Activated T-cell treated with anti-CD3 and anti-CD28 coated beads, Interleukin-2, amount 50 U/mL, for 4 hours (primary cell): ENCODE results near the gene TBX18. TPM values are rescaled to one million over a fixed set of nuclear protein-coding genes. Genes with fewer than 3 reads are reported as not detected.
A peak's percentile ranks its signal among the peaks of the same experiment; 100 is the strongest.

Experiments used
- ATAC-seq, 2 donors: fragments of 200-7000 bp; cut with Tn5 transposase; one replicate each; pipeline ENCODE4 v1.10.0; 2021
- DNase-seq: peaks from one replicate; pipeline ENCODE4 v3.0.0-alpha.2; 2020
- H3K27me3 Mint-ChIP-seq: one replicate; pipeline ENCODE4 v1.8.0; 2021; ENCODE audit warnings: low read depth, mixed read lengths
- H3K36me3 Mint-ChIP-seq: one replicate; pipeline ENCODE4 v1.8.0; 2022; ENCODE audit warnings: mixed read lengths; ENCODE audit not compliant: insufficient read depth
- H3K4me1 Mint-ChIP-seq: one replicate; pipeline ENCODE4 v1.8.0; 2021; ENCODE audit warnings: low read depth, mixed read lengths
- H3K4me3 Mint-ChIP-seq: one replicate; pipeline ENCODE4 v1.8.0; 2021; ENCODE audit warnings: mild to moderate bottlenecking, moderate library complexity, mixed read lengths
- H3K9me3 Mint-ChIP-seq: one replicate; pipeline ENCODE4 v1.8.0; 2021; ENCODE audit warnings: mixed read lengths
- total RNA-seq, 3 donors: library from RNA; stranded (reverse); gene quantifications; one replicate each; pipeline ENCODE4 v1.2.1, GENCODE V29; 2021

The TBX18 gene
- total RNA-seq, 3 donors from 2014 or later: not detected

DNA sequence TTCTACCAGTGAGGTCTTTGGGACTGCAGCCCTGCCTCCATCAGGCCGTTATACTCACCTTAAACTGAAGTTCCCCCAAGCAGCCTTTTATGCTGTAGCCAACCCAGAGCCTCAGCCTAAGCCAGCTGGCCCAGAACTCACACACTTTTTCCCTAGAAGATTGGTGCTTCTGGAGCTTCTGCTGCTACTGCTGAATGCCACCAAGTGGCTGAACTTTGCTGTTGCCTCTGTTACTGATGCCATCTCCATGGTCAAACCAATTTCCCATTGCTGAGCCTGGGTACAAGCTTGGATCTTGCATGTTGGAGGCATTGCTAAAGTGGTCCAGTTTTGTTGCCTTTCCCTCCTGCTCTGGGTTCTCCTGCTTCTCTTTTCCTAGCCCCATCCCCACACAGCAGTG, 15.0 kb upstream of the TBX18 start:
- no peaks in the 10 kb centered on the region for H3K4me1 Mint-ChIP-seq

DNA sequence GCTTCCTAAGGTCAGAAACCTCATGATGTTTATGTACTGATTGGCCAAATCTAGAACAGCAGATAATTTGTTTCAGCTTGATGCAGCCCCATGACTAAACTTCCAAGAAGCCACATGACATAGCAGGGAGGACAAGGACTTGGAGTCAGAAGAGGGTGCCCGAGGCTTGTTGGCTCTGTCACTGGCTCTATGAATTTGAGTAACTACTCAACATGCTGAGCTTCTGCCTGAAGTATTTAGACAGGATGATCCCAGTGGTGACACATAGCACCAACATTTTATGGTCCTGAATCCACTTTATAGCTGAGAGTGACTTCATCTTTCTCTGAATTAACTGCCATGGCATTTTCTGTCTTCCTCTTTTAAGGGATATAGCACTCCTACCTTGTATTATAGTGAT, 13.5 kb upstream of the TBX18 start:
- Mint-ChIP-seq H3K4me3 (no peak overlapping the region), H3K9me3 (no peaks in the 10 kb centered on the region), H3K27me3 (peaks cover 41% of the 10 kb centered on the region), H3K36me3 (no peaks in the 10 kb centered on the region), H3K4me1 (peaks cover 2% of the 10 kb centered on the region)
- DNase-seq (no peak), ATAC-seq (no peak)

More for the DNA sequence above, 15.0 kb upstream of the TBX18 start:
- no peak overlapping the region for H3K4me3 Mint-ChIP-seq
- DNase-seq (no peak), ATAC-seq (no peak)
- no peaks in the 10 kb centered on the region for H3K9me3 Mint-ChIP-seq
- H3K36me3 Mint-ChIP-seq: no peaks in the 10 kb centered on the region
- peaks cover 30% of the 10 kb centered on the region for H3K27me3 Mint-ChIP-seq

DNA sequence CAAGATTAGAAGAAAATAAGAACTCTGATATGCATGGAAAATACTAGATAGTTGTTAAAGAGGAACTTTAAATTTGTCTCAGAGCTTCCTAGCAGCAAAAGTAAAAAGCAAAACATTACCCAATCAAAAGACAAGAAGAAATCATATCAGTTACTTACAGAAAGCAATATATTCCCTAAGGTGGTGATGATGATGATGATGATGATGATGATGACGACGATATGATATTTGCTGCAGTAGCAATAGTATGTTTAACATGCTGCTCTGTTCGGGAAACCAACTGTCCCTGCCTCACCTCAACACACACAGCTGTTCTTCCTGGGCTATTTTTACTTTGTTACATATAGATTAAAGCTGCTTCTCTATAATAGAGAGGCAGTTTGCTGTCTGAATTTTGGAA, 12.0 kb upstream of the TBX18 start:
- Mint-ChIP-seq H3K36me3 (no peaks in the 10 kb centered on the region), H3K27me3 (peaks cover 51% of the 10 kb centered on the region), H3K4me1 (peaks cover 2% of the 10 kb centered on the region), H3K9me3 (peaks cover 4% of the 10 kb centered on the region), H3K4me3 (no peak overlapping the region)
- DNase-seq (no peak), ATAC-seq (no peak)

DNA sequence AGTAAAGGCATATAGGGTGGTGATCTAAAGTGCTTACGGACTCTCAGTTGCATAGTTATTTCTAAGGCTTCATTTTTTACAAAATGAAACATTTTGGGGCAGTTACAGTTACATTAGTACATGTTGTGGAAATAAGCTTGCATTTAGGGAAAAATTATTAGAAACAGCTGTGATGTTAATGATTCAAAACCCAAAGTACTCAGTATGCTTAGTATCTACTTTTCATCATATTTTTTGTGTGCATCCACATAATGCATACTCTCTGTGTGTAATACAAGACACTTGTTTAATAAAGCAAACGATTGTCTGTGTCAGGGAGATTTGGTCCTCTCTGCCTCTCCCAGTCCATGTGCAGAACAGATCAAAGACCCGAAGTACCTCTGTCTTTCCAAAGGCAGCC, 11.4 kb upstream of the TBX18 start:
- H3K4me1 Mint-ChIP-seq: peaks cover 2% of the 10 kb centered on the region
- H3K27me3 Mint-ChIP-seq: peaks cover 57% of the 10 kb centered on the region
- H3K9me3 Mint-ChIP-seq: peaks cover 4% of the 10 kb centered on the region
- no peaks in the 10 kb centered on the region for H3K36me3 Mint-ChIP-seq
- ATAC-seq: no peak
- H3K4me3 Mint-ChIP-seq: no peak overlapping the region
- DNase-seq: no peak

DNA sequence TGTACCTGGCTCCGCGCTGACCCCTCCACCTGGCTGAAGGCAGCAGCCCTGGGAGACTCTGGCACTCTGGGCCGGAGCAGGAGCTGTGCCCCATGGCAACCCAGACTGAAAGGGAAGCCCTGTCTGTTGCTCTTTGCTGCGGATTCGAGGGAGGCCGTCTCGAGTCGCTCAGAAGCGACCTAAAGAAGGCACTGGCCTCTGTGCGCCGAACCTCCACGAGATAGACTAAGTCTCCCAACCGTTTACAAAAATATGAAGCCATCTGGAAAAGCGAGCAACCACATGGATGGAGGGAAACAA, 10.5 kb upstream of the TBX18 start:
- ATAC-seq (no peak), DNase-seq (no peak)
- H3K4me3 Mint-ChIP-seq: no peak overlapping the region
- H3K36me3 Mint-ChIP-seq: no peaks in the 10 kb centered on the region
- H3K9me3 Mint-ChIP-seq: peaks cover 4% of the 10 kb centered on the region
- peaks cover 60% of the 10 kb centered on the region for H3K27me3 Mint-ChIP-seq
- peaks cover 2% of the 10 kb centered on the region for H3K4me1 Mint-ChIP-seq

DNA sequence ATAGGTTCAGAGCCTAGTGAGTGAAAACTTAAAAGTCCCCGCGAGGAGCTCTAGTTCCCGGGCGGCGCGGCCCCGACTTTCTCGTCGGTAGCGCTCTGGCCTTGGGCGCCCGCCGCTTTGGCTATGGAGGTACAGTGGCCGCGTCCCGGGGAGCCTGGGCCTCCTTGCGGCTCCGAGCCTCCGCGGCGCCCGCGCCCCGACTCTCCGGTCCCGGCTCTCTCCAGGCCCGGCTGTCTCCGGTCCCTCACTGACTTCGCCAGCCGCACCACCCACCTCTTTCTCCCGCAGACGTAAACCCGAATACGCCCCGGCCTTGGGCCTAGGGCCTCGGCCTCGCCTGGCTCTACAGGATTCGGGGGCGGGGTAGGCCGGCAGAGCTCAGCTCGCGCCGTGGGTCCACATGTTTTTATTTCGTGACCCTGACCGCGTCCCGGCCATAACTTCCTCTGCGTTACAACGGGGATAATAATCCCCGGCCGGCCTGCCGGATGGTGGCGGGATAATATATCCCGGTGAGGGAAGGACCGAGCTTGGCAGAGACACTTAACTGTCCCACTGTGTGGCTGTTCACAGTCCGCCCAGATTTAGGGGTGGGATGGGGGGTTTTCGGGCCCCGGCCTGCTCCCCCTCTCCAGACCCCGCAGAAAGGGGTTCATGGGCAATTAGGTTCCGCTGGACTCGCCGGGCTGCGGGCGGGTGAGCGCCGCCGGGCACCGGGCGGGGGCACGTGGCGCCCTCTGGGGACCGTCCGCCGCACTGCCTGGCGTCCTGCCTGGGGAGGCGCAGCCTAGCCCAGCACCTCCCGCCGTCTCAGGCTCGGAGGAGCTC, 10.0 kb upstream of the TBX18 start:
- no peak for DNase-seq
- peaks cover 2% of the 10 kb centered on the region for H3K4me1 Mint-ChIP-seq
- peak; percentile 62 to 65 for ATAC-seq
- no peak overlapping the region for H3K4me3 Mint-ChIP-seq
- no peaks in the 10 kb centered on the region for H3K36me3 Mint-ChIP-seq
- peaks cover 64% of the 10 kb centered on the region for H3K27me3 Mint-ChIP-seq
- H3K9me3 Mint-ChIP-seq: peaks cover 4% of the 10 kb centered on the region

DNA sequence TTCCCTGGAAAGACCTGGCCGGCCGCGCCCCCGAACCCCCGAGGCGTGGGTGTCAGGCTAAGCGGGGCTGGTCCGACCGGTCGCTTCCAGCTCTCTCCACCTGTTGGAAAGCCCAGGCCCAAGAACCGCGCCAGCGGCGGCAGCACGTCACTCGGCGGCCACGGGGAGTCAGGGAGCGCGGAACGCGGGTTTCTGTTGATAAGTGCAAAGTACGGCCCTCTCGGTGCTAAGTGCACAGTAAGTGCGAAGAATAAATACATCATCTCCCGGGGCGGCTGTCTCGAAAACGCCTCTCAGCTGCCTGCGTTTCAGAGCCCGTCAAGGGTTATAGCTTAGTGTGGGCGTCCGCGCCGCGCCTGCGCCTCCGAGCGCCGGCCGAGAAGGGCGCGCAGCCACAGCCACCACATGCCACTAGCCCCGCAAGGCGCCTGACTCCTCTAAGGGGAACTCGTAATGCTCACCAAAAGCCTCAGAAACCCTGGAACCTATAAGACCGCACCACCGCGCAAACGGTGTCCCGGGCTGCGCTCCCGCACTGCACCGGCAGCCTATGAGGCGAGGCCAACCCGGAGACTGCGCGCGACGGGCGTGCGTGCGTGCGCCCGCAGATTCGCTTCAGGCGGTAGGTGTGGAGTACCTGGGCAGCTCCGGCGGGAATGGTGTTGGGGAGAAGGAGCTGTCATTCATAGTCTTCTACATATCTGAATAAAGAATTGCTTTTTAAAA, 9.2 kb upstream of the TBX18 start:
- peaks cover 4% of the 10 kb centered on the region for H3K9me3 Mint-ChIP-seq
- peaks cover 69% of the 10 kb centered on the region for H3K27me3 Mint-ChIP-seq
- peak in 1 of 2 donors; percentile 48 for ATAC-seq
- H3K4me3 Mint-ChIP-seq: no peak overlapping the region
- no peaks in the 10 kb centered on the region for H3K36me3 Mint-ChIP-seq
- DNase-seq: no peak
- peaks cover 2% of the 10 kb centered on the region for H3K4me1 Mint-ChIP-seq

DNA sequence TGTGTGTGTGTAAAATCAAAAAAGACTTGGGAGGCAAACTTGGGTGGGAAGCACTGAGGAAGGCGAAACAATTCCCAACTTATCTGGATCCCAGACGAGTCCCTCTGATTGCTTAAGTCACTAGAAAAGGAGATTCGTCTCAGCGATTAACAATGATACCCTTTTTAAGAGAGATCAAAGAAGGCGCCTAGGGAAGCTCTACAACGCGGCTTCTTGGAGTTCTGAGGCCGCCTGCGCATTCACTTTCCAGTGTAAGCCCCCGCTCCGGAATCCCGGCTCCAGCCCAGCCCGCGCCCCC, 8.7 kb upstream of the TBX18 start:
- H3K27me3 Mint-ChIP-seq: peaks cover 74% of the 10 kb centered on the region
- H3K9me3 Mint-ChIP-seq: peaks cover 4% of the 10 kb centered on the region
- no peak for ATAC-seq
- H3K4me1 Mint-ChIP-seq: peaks cover 2% of the 10 kb centered on the region
- H3K36me3 Mint-ChIP-seq: no peaks in the 10 kb centered on the region
- H3K4me3 Mint-ChIP-seq: no peak overlapping the region
- DNase-seq: no peak

DNA sequence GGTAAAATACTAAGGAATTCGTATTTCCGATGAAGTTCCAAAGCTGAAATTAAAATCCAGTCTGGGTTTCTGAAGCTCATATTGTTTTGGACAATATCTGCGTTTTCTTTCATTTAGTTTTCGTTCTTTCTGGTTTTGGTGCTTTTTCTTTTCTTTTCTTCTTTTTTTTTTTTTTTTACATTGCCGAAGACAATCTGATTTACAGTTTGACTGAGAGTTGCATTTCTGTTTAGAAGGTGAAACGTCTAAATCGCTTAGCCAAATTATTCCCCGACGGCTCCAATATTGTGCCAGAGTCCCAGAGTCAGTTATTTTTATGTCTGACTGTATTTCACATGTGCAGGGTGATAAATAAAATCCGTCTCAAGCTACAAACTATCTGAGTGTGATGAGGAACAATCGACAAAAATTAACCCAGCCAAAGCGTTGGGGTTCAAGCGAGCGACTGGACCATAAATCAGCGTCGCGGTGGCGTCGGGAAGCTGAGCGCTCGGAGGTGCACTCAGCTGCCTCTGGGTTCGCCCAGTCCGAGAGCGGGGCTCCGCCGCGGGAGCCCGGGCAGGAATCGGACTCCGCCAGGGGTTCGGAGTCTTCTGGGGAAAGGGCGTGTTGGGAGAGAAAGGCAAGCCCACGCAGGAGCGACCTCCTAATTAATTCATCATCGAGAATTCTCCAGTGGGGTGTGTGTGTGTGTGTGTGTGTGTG, 8.2 kb upstream of the TBX18 start:
- Mint-ChIP-seq H3K4me3 (no peak overlapping the region), H3K27me3 (peaks cover 75% of the 10 kb centered on the region), H3K36me3 (no peaks in the 10 kb centered on the region), H3K4me1 (peaks cover 2% of the 10 kb centered on the region), H3K9me3 (peaks cover 4% of the 10 kb centered on the region)
- ATAC-seq (no peak), DNase-seq (no peak)

DNA sequence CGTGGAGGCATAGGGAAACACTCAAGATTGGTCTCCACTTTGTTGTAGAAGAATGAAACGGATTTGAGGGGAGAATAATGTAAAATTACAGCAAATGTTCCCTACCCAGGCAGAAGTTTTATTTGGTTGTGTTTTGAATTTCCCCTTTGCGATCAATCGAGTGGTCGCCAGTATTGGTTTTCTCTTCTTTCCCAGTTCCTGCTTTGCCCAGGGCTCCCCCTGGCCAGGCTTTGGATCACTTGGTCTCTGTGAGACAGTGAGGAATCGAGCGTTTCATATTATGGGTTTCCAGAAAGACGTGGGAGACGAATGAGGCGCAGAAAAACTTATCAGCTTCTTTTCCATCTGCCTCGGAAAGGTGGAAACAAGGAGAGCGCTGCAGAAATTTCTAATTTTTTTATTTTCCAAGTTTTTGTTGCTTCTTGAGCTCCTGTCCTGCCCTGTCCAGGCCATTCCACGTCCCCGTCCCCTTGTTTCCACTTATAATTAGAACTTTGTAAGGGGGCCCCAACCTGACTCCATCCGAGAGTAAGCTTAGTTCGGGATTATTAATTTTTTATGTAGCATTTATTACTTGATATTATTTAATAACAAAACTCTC, 7.5 kb upstream of the TBX18 start:
- Mint-ChIP-seq H3K4me1 (peaks cover 2% of the 10 kb centered on the region), H3K9me3 (peaks cover 4% of the 10 kb centered on the region), H3K27me3 (peaks cover 78% of the 10 kb centered on the region), H3K36me3 (no peaks in the 10 kb centered on the region), H3K4me3 (no peak overlapping the region)
- DNase-seq (no peak), ATAC-seq (no peak)

DNA sequence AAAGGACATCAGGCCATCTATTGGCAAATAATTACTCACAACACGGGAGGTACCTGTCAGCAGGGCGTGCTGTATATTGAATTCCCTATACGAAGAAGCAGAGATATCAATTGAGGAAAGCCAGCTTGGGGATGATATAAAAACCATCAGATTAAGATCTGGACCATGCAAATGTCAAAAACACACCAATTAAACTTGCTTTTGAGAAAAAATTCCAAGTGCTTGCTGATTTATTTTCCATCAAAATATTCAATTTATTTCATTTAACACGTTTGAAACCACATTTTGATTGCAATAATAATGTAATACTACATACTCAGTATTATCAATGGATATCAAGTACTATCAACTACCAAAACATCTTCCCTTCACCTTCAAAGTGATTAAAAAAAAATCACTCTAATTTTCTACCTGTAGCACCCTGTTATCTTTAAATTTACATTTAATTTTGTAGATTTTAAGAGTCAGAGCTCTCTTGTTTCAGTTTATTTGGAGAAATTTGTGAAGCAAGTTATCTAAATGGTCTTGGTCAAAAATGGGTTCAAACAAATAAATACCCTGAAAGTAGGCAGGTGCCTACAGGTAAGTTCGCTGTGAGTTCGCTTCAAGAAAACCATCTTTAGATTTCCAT, 6.8 kb upstream of the TBX18 start:
- DNase-seq (no peak), ATAC-seq (no peak)
- peaks cover 2% of the 10 kb centered on the region for H3K4me1 Mint-ChIP-seq
- no peaks in the 10 kb centered on the region for H3K36me3 Mint-ChIP-seq
- peaks cover 76% of the 10 kb centered on the region for H3K27me3 Mint-ChIP-seq
- H3K4me3 Mint-ChIP-seq: no peak overlapping the region
- peaks cover 4% of the 10 kb centered on the region for H3K9me3 Mint-ChIP-seq

DNA sequence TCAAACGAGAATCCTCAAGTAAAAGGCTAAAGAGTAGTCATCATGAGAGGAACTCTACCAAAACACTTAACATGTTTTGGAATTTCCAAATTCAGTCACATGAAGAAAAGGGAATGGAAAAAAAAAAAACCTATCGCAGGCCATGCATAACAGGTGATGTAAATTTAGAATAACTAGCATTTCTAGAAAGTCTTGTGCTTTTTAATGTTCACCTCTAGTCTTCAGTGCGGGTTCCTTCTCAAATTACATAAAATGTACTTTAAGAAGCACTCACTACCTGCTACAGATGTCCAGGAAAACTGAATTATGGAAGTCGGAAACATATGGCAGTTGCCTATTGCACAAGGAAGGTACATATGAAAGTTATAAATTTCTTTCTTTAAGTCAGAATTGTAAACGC, 6.1 kb upstream of the TBX18 start:
- H3K36me3 Mint-ChIP-seq: no peaks in the 10 kb centered on the region
- H3K4me3 Mint-ChIP-seq: no peak overlapping the region
- DNase-seq (no peak), ATAC-seq (no peak)
- peaks cover 2% of the 10 kb centered on the region for H3K4me1 Mint-ChIP-seq
- H3K9me3 Mint-ChIP-seq: peaks cover 4% of the 10 kb centered on the region
- peaks cover 74% of the 10 kb centered on the region for H3K27me3 Mint-ChIP-seq

DNA sequence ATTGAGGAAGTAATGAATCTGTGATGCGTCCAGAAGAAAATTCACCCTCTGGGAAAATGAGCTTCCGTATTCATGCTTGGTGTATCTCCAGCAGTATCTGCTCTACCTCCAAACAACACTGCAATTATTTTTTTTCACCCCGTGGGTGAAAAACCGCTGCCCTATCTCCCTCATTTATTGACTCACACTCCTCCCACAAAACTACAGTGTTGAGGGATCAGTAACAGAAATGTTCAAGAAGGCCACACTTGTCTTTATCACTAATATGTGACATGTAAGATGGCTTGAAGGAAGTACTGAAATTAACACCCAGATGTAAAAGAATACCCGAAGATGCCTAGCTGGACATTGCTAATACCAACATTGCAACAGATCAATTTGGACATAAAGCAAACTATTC, 4.9 kb upstream of the TBX18 start:
- peaks cover 4% of the 10 kb centered on the region for H3K9me3 Mint-ChIP-seq
- H3K4me1 Mint-ChIP-seq: peaks cover 4% of the 10 kb centered on the region
- H3K4me3 Mint-ChIP-seq: no peak overlapping the region
- DNase-seq (no peak), ATAC-seq (no peak)
- peaks cover 74% of the 10 kb centered on the region for H3K27me3 Mint-ChIP-seq
- no peaks in the 10 kb centered on the region for H3K36me3 Mint-ChIP-seq

DNA sequence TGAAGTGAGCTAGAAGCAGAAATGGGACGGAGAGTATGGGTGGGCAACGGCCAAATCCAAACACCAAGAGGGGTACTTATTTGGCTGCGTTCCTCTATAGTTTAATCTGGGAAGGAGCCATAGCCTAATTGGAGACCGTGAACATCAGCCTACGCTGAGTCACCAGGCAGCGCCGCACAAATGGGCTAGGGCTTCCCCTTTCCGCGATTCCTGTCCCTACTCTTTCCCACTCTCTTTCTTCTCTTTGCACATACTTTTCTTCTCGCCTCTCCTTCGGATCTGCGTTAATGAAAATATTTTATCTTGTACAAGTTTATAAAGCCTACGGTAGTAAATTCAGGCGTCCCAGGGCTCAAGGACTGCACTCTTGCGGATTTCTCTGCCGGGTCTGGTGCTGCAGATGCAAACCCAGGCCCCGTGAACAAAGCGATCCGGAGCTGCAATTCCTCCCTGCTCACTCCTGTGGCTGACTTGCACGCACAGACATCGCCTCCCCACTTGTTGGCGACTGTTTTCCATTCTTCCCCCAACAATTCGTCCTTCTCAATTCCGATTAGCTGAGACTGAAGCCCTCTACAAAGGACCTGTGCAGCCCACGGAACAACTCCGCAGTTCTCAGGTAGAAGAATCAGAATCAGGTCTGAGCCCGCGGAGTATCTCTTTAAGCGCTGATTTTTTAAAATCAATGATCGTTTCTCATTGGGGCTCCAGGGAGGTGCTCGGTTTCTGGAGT, 4.2 kb upstream of the TBX18 start:
- peaks cover 4% of the 10 kb centered on the region for H3K4me1 Mint-ChIP-seq
- no peaks in the 10 kb centered on the region for H3K36me3 Mint-ChIP-seq
- H3K9me3 Mint-ChIP-seq: peaks cover 4% of the 10 kb centered on the region
- DNase-seq (no peak), ATAC-seq (no peak)
- H3K27me3 Mint-ChIP-seq: peaks cover 72% of the 10 kb centered on the region
- H3K4me3 Mint-ChIP-seq: no peak overlapping the region
